Thymus (tissue), 11 donors: ENCODE results near the gene C19orf73. TPM values are rescaled to one million over a fixed set of nuclear protein-coding genes. Genes with fewer than 3 reads are reported as not detected.
"Not testable (repeated sequence)": the region's sequence is repeated elsewhere in the genome, so short reads cannot be mapped to it uniquely, and the experiment has no call there.

Experiments
- DNase-seq, 9 donors: peaks; one replicate each; pipeline ENCODE4 v3.0.0-alpha.2; 2013; ENCODE audit warnings: low spot score in 9 of 9, low read depth in 6 of 9, missing footprints in 1 of 9
- H3K27ac ChIP-seq, 2 donors: one replicate each; pipeline ENCODE4 v1.5.1; 2013; ENCODE audit warnings: control low read depth in 1 of 2, low read depth in 1 of 2, low read length in 1 of 2, mild to moderate bottlenecking in 1 of 2, moderate library complexity in 1 of 2
- H3K27me3 ChIP-seq, 2 donors: one replicate each; pipeline ENCODE4 v1.5.1; 2013; ENCODE audit warnings: low read length in 1 of 2; ENCODE audit not compliant: control insufficient read depth in 2 of 2, insufficient read depth in 1 of 2
- H3K36me3 ChIP-seq, 2 donors: one replicate each; pipeline ENCODE4 v1.5.1; 2013; ENCODE audit warnings: low read length in 1 of 2, mild to moderate bottlenecking in 1 of 2, moderate library complexity in 1 of 2; ENCODE audit not compliant: control insufficient read depth in 2 of 2, insufficient read depth in 2 of 2
- H3K4me1 ChIP-seq, 2 donors: one replicate each; pipeline ENCODE4 v1.5.1; 2013; ENCODE audit warnings: low read length in 2 of 2; ENCODE audit not compliant: control insufficient read depth in 2 of 2, insufficient read depth in 2 of 2
- H3K4me3 ChIP-seq, 2 donors: one replicate each; pipeline ENCODE4 v1.5.1; 2013; ENCODE audit warnings: low read length in 2 of 2, control low read depth in 1 of 2, mild to moderate bottlenecking in 1 of 2
- H3K9me3 ChIP-seq, 2 donors: one replicate each; pipeline ENCODE4 v1.5.1; 2013; ENCODE audit warnings: low read length in 1 of 2, mild to moderate bottlenecking in 1 of 2; ENCODE audit not compliant: control insufficient read depth in 2 of 2, insufficient read depth in 1 of 2
- WGBS: extraction: QIAGEN DNeasy Blood & Tissue Kit; methylation state at CpG from one replicate; pipeline ENCODE4 v1.1.7; 2013; 5-methylcytosine and 5-hydroxymethylcytosine counted together
- polyA plus RNA-seq: library from polyadenylated mRNA; stranded (reverse); fragments of 200-250 nt; gene quantifications from one replicate; pipeline ENCODE4 v1.2.3, GENCODE V29; 2013
- total RNA-seq: library from RNA; stranded (reverse); fragments of 120-200 nt; gene quantifications from one replicate; pipeline ENCODE4 v1.2.4, GENCODE V29; 2013
- donor health status: healthy.

C19orf73 gene
- total and polyA plus RNA-seq, 2 donors = 2.7 to 4.0 TPM

- H3K27me3 ChIP-seq = peaks cover 10 to 69% of the 10 kb centered on the region in 2 donors
- peaks cover 9 to 17% of the 10 kb centered on the region in 2 donors for H3K4me1 ChIP-seq
- peak overlapping the region; percentile 19 to 55 for H3K27ac ChIP-seq
- peak overlapping the region; percentile 40 to 54 for H3K4me3 ChIP-seq
- WGBS = 4% methylated on average over 63 of the region's 63 CpGs
- H3K9me3 ChIP-seq = peaks cover 1 to 7% of the 10 kb centered on the region in 2 donors
- H3K36me3 ChIP-seq = no peaks in the 10 kb centered on the region
- peak; percentile 82 to 95 (median 88) for DNase-seq
Measured at GRCh38 chr19:49127674-49128544, 9.0 kb upstream of the C19orf73 start.

GRCh38 chr19:49127225-49127624, 8.3 kb upstream of the C19orf73 start:
- H3K27me3 ChIP-seq = peaks cover 12 to 69% of the 10 kb centered on the region in 2 donors
- H3K9me3 ChIP-seq, H3K4me3 ChIP-seq, H3K27ac ChIP-seq, DNase-seq, H3K36me3 ChIP-seq: not testable (repeated sequence)
- H3K4me1 ChIP-seq = peaks cover 9 to 17% of the 10 kb centered on the region in 2 donors
- WGBS = 98% methylated on average over 12 of the region's 12 CpGs

GRCh38 chr19:49126575-49126974, 7.6 kb upstream of the C19orf73 start:
- Histone ChIP-seq H3K4me3 (no peak overlapping the region), H3K4me1 (peaks cover 9 to 17% of the 10 kb centered on the region in 2 donors), H3K27ac (no peak overlapping the region), H3K36me3 (no peaks in the 10 kb centered on the region), H3K27me3 (peaks cover 17 to 75% of the 10 kb centered on the region in 2 donors), H3K9me3 (peaks cover 1 to 7% of the 10 kb centered on the region in 2 donors)
- DNase-seq = no peak
- WGBS = 85% methylated on average over 4 of the region's 4 CpGs

GRCh38 chr19:49125025-49125731, 6.2 kb upstream of the C19orf73 start:
- H3K9me3 ChIP-seq = peaks cover 1 to 7% of the 10 kb centered on the region in 2 donors
- peaks cover 9 to 17% of the 10 kb centered on the region in 2 donors for H3K4me1 ChIP-seq
- H3K36me3 ChIP-seq = no peaks in the 10 kb centered on the region
- H3K4me3 ChIP-seq = no peak overlapping the region
- 80% methylated on average over 23 of the region's 23 CpGs for WGBS
- H3K27ac ChIP-seq = no peak overlapping the region
- DNase-seq = no peak
- peaks cover 29 to 83% of the 10 kb centered on the region in 2 donors for H3K27me3 ChIP-seq

- H3K36me3 ChIP-seq, H3K9me3 ChIP-seq, H3K4me3 ChIP-seq, DNase-seq, H3K27ac ChIP-seq: not testable (repeated sequence)
- H3K27me3 ChIP-seq = peaks cover 38 to 80% of the 10 kb centered on the region in 2 donors
- peaks cover 12 to 19% of the 10 kb centered on the region in 2 donors for H3K4me1 ChIP-seq
- WGBS = 94% methylated on average over 11 of the region's 11 CpGs
Measured at GRCh38 chr19:49123285-49123684, 4.3 kb upstream of the C19orf73 start.

- 92% methylated on average over 10 of the region's 10 CpGs for WGBS
- H3K9me3 ChIP-seq = not testable (repeated sequence)
Measured at GRCh38 chr19:49121841-49122240, 2.9 kb upstream of the C19orf73 start.

GRCh38 chr19:49120868-49121267, 1.9 kb upstream of the C19orf73 start:
- Histone ChIP-seq H3K27me3 (peaks cover 38 to 66% of the 10 kb centered on the region in 2 donors), H3K27ac (no peak overlapping the region), H3K4me3 (no peak overlapping the region), H3K36me3 (peaks cover 0 to 2% of the 10 kb centered on the region in 2 donors), H3K4me1 (peaks cover 12 to 15% of the 10 kb centered on the region in 2 donors), H3K9me3 (no peaks in the 10 kb centered on the region)
- WGBS = 88% methylated on average over 2 of the region's 2 CpGs
- DNase-seq = no peak

More at GRCh38 chr19:49121841-49122240, 2.9 kb upstream of the C19orf73 start:
- not testable (repeated sequence) for H3K36me3 ChIP-seq, H3K4me3 ChIP-seq, H3K27ac ChIP-seq, DNase-seq
- peaks cover 38 to 76% of the 10 kb centered on the region in 2 donors for H3K27me3 ChIP-seq
- H3K4me1 ChIP-seq = peaks cover 12 to 15% of the 10 kb centered on the region in 2 donors

GRCh38 chr19:49120325-49120683, 1.4 kb upstream of the C19orf73 start:
- Histone ChIP-seq H3K27me3 (peaks cover 37 to 61% of the 10 kb centered on the region in 2 donors), H3K4me1 (peaks cover 12 to 15% of the 10 kb centered on the region in 2 donors), H3K36me3 (peaks cover 0 to 2% of the 10 kb centered on the region in 2 donors), H3K4me3 (no peak overlapping the region), H3K9me3 (no peaks in the 10 kb centered on the region), H3K27ac (no peak overlapping the region)
- 25% methylated on average over 16 of the region's 16 CpGs for WGBS
- no peak for DNase-seq
